ENCODE measurements around the gene ADARB2.

ADARB2 gene

GRCh38 chr10:1549591-1550290, 187.6 kb downstream of the ADARB2 start:
- Histone ChIP-seq H3K9me3 (ENCODE audit: control insufficient read depth, low read length) (no peaks in the 10 kb centered on the region), H3K9ac (ENCODE audit: low read length) (no peak overlapping the region), H3K36me3 (ENCODE audit: control insufficient read depth, insufficient read depth, low read length, severe bottlenecking) (no peaks in the 10 kb centered on the region), H3K4me3 (ENCODE audit: low read length) (no peak overlapping the region), H3K4me1 (ENCODE audit: control insufficient read depth, insufficient read depth, low read length) (no peaks in the 10 kb centered on the region), H3K27me3 (replicated peaks; ENCODE audit: control insufficient read depth, insufficient read depth, low read length) (no peaks in the 10 kb centered on the region)
- DNase-seq (ENCODE audit: low read depth) = no peak

GRCh38 chr10:1548596-1548995, 188.7 kb downstream of the ADARB2 start:
- Histone ChIP-seq H3K9me3 (ENCODE audit: control insufficient read depth, low read length) (no peaks in the 10 kb centered on the region), H3K36me3 (ENCODE audit: control insufficient read depth, insufficient read depth, low read length, severe bottlenecking) (no peaks in the 10 kb centered on the region), H3K4me1 (ENCODE audit: control insufficient read depth, insufficient read depth, low read length) (no peaks in the 10 kb centered on the region), H3K9ac (ENCODE audit: low read length) (no peak overlapping the region), H3K27me3 (replicated peaks; ENCODE audit: control insufficient read depth, insufficient read depth, low read length) (no peaks in the 10 kb centered on the region), H3K4me3 (ENCODE audit: low read length) (no peak overlapping the region)
- DNase-seq (ENCODE audit: low read depth) = no peak

DNA sequence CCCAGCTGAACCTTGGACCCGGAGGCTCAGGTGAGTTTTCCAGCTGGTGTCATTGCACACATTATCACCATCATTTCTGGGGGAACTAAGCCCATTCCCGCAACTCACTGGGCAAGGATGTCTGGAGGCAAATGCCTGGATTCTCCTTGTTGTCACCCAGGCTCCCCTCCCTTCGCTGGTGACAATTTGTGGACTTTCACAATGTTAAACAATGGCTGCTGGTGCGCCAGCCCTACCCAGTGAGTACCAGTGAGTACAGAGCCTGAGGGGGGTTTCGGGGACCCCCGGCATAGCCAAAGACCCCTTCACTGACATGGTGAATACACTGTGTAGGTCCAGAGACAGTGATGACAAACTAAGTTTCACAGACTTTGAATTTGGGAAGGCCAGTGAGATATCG, 189.2 kb downstream of the ADARB2 start:
- no peaks in the 10 kb centered on the region for H3K36me3 ChIP-seq (ENCODE audit: control insufficient read depth, insufficient read depth, low read length, severe bottlenecking)
- DNase-seq (ENCODE audit: low read depth) = no peak
- no peak overlapping the region for H3K4me3 ChIP-seq (ENCODE audit: low read length)
- H3K9ac ChIP-seq (ENCODE audit: low read length) = no peak overlapping the region
- H3K9me3 ChIP-seq (ENCODE audit: control insufficient read depth, low read length) = no peaks in the 10 kb centered on the region
- H3K27me3 ChIP-seq (replicated peaks; ENCODE audit: control insufficient read depth, insufficient read depth, low read length) = no peaks in the 10 kb centered on the region
- no peaks in the 10 kb centered on the region for H3K4me1 ChIP-seq (ENCODE audit: control insufficient read depth, insufficient read depth, low read length)

DNA sequence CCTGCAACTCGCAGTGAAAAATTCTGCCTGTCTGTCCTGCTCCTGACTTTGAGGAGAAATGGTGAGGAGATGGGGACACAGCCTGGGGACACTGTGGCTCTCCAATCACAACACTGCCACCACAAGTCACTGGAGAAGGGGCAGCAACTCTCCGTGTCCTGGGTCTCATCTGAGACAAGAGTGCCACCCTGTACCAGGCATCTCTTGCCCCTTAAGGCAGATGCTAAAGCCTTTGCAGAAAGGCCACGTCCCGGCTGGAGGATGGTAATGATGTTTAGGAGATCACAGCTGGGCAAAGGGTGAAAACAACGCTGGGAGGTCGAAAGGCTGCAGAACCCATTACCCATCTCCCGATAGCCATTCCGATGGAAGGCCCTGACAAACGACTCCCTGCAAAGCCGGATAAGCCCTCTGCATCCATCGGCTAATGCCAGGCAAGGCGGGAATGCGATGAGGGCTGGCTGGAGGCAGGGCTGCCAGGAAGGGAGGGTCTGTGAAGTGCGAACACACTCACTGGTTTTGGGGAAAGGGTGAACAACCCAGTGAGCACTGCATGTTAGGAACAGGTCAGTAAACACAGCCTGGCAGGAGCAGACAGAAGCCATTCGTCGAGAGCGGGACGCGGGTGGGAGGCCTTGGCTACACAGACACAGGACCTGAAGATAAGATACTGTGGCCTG, 190.8 kb downstream of the ADARB2 start:
- H3K9ac ChIP-seq (ENCODE audit: low read length) = no peak overlapping the region
- no peak for DNase-seq (ENCODE audit: low read depth)
- no peak overlapping the region for H3K4me3 ChIP-seq (ENCODE audit: low read length)

GRCh38 chr10:1545524-1545923, 191.8 kb downstream of the ADARB2 start:
- Histone ChIP-seq H3K4me1 (ENCODE audit: control insufficient read depth, insufficient read depth, low read length) (no peaks in the 10 kb centered on the region), H3K36me3 (ENCODE audit: control insufficient read depth, insufficient read depth, low read length, severe bottlenecking) (no peaks in the 10 kb centered on the region), H3K9ac (ENCODE audit: low read length) (no peak overlapping the region), H3K27me3 (replicated peaks; ENCODE audit: control insufficient read depth, insufficient read depth, low read length) (no peaks in the 10 kb centered on the region), H3K4me3 (ENCODE audit: low read length) (no peak overlapping the region), H3K9me3 (ENCODE audit: control insufficient read depth, low read length) (no peaks in the 10 kb centered on the region)
- no peak for DNase-seq (ENCODE audit: low read depth)

More for the DNA sequence above, 190.8 kb downstream of the ADARB2 start:
- H3K9me3 ChIP-seq (ENCODE audit: control insufficient read depth, low read length) = no peaks in the 10 kb centered on the region
- H3K36me3 ChIP-seq (ENCODE audit: control insufficient read depth, insufficient read depth, low read length, severe bottlenecking) = no peaks in the 10 kb centered on the region
- no peaks in the 10 kb centered on the region for H3K4me1 ChIP-seq (ENCODE audit: control insufficient read depth, insufficient read depth, low read length)
- no peaks in the 10 kb centered on the region for H3K27me3 ChIP-seq (replicated peaks; ENCODE audit: control insufficient read depth, insufficient read depth, low read length)

- H3K27me3 ChIP-seq (replicated peaks; ENCODE audit: control insufficient read depth, insufficient read depth, low read length) = no peaks in the 10 kb centered on the region
- no peaks in the 10 kb centered on the region for H3K36me3 ChIP-seq (ENCODE audit: control insufficient read depth, insufficient read depth, low read length, severe bottlenecking)
- H3K9me3 ChIP-seq (ENCODE audit: control insufficient read depth, low read length) = no peaks in the 10 kb centered on the region
- H3K4me3 ChIP-seq (ENCODE audit: low read length) = no peak overlapping the region
- DNase-seq (ENCODE audit: low read depth) = no peak
- no peaks in the 10 kb centered on the region for H3K4me1 ChIP-seq (ENCODE audit: control insufficient read depth, insufficient read depth, low read length)
- no peak overlapping the region for H3K9ac ChIP-seq (ENCODE audit: low read length)
Observed at GRCh38 chr10:1544929-1545328, 192.4 kb downstream of the ADARB2 start.

- H3K4me1 ChIP-seq (ENCODE audit: control insufficient read depth, insufficient read depth, low read length) = no peaks in the 10 kb centered on the region
- H3K9ac ChIP-seq (ENCODE audit: low read length) = no peak overlapping the region
- H3K4me3 ChIP-seq (ENCODE audit: low read length) = no peak overlapping the region
- no peaks in the 10 kb centered on the region for H3K27me3 ChIP-seq (replicated peaks; ENCODE audit: control insufficient read depth, insufficient read depth, low read length)
- H3K36me3 ChIP-seq (ENCODE audit: control insufficient read depth, insufficient read depth, low read length, severe bottlenecking) = no peaks in the 10 kb centered on the region
- H3K9me3 ChIP-seq (ENCODE audit: control insufficient read depth, low read length) = no peaks in the 10 kb centered on the region
- no peak for DNase-seq (ENCODE audit: low read depth)
Observed at GRCh38 chr10:1544209-1544673, 193.1 kb downstream of the ADARB2 start.

- Histone ChIP-seq H3K9ac (ENCODE audit: low read length) (no peak overlapping the region), H3K9me3 (ENCODE audit: control insufficient read depth, low read length) (no peaks in the 10 kb centered on the region), H3K4me1 (ENCODE audit: control insufficient read depth, insufficient read depth, low read length) (no peaks in the 10 kb centered on the region), H3K36me3 (ENCODE audit: control insufficient read depth, insufficient read depth, low read length, severe bottlenecking) (no peaks in the 10 kb centered on the region), H3K27me3 (replicated peaks; ENCODE audit: control insufficient read depth, insufficient read depth, low read length) (no peaks in the 10 kb centered on the region), H3K4me3 (ENCODE audit: low read length) (no peak overlapping the region)
- DNase-seq (ENCODE audit: low read depth) = no peak
Observed at GRCh38 chr10:1543596-1543995, 193.7 kb downstream of the ADARB2 start.

- H3K4me1 ChIP-seq (ENCODE audit: control insufficient read depth, insufficient read depth, low read length) = no peaks in the 10 kb centered on the region
- DNase-seq (ENCODE audit: low read depth) = no peak
Observed at GRCh38 chr10:1542941-1543340, 194.4 kb downstream of the ADARB2 start.

DNA sequence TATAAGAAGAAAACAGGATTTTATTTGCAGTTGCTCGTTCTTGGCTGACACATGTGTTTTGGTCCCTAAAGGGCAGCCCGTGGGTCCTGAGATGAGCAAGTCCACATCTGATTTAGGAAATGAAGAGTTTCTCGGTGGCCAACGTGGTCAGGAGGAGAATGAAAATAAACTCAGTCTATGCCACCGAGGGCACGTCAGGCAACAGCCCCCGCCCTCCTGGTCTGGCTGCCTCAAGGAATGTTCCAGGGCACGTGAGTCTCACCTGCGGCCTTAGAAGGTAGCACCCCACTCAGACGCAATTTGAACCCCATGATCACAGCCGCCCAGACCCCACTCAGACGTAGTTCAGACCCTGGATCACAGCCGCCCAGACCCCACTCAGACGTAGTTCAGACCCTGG, 197.2 kb downstream of the ADARB2 start:
- Histone ChIP-seq H3K4me3 (ENCODE audit: low read length) (no peak overlapping the region), H3K4me1 (ENCODE audit: control insufficient read depth, insufficient read depth, low read length) (no peaks in the 10 kb centered on the region)

More at GRCh38 chr10:1542941-1543340, 194.4 kb downstream of the ADARB2 start:
- H3K4me3 ChIP-seq (ENCODE audit: low read length) = no peak overlapping the region
- H3K27me3 ChIP-seq (replicated peaks; ENCODE audit: control insufficient read depth, insufficient read depth, low read length) = no peaks in the 10 kb centered on the region
- no peaks in the 10 kb centered on the region for H3K36me3 ChIP-seq (ENCODE audit: control insufficient read depth, insufficient read depth, low read length, severe bottlenecking)
- H3K9me3 ChIP-seq (ENCODE audit: control insufficient read depth, low read length) = no peaks in the 10 kb centered on the region
- no peak overlapping the region for H3K9ac ChIP-seq (ENCODE audit: low read length)

DNA sequence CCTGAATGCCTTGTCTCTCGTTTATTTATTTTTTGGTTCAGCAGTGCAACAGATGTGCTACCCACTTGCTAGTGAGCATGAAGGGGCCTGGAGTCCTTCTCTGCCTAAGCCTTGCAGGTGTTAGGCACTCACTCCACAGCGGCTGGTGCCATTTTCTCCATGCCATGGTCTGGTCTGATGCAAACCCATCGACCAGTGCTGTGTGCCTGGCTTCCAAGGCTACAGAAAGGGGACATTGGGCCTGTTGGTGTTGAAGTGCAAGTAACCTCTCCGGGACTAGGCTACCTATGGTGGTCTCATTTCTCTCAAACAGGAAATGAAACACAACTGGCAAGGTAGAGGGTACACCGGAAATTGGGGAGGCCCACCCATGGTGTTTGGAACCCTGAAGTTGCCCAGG, 198.1 kb downstream of the ADARB2 start:
- no peak overlapping the region for H3K4me3 ChIP-seq (ENCODE audit: low read length)
- no peaks in the 10 kb centered on the region for H3K36me3 ChIP-seq (ENCODE audit: control insufficient read depth, insufficient read depth, low read length, severe bottlenecking)
- no peak for DNase-seq (ENCODE audit: low read depth)
- H3K9me3 ChIP-seq (ENCODE audit: control insufficient read depth, low read length) = no peaks in the 10 kb centered on the region
- H3K27me3 ChIP-seq (replicated peaks; ENCODE audit: control insufficient read depth, insufficient read depth, low read length) = no peaks in the 10 kb centered on the region
- H3K9ac ChIP-seq (ENCODE audit: low read length) = no peak overlapping the region
- no peaks in the 10 kb centered on the region for H3K4me1 ChIP-seq (ENCODE audit: control insufficient read depth, insufficient read depth, low read length)

More for the DNA sequence above, 197.2 kb downstream of the ADARB2 start:
- no peak for DNase-seq (ENCODE audit: low read depth)
- H3K27me3 ChIP-seq (replicated peaks; ENCODE audit: control insufficient read depth, insufficient read depth, low read length) = no peaks in the 10 kb centered on the region
- no peak overlapping the region for H3K9ac ChIP-seq (ENCODE audit: low read length)
- no peaks in the 10 kb centered on the region for H3K36me3 ChIP-seq (ENCODE audit: control insufficient read depth, insufficient read depth, low read length, severe bottlenecking)
- H3K9me3 ChIP-seq (ENCODE audit: control insufficient read depth, low read length) = no peaks in the 10 kb centered on the region

Measured in adipocyte (in vitro differentiated cells).